Thoracic aorta (tissue), 2 donors: ENCODE measurements around the gene SOX13. TPM values are rescaled to one million over a fixed set of nuclear protein-coding genes. Genes with fewer than 3 reads are reported as not detected.

Experiments used
- ATAC-seq: fragments of 150-250 bp; one replicate; pipeline ENCODE4 v1.8.0; 2017; ENCODE audit warnings: low read depth; ENCODE audit not compliant: insufficient number of reproducible peaks, low FRiP score
- DNase-seq: peaks from one replicate; pipeline ENCODE4 v3.0.0-alpha.2; 2020; ENCODE audit warnings: low spot score
- H3K27ac ChIP-seq, 2 donors: fragments of 200-600 bp; sonication (generic); 1 replicate in 1 of 2; 2 replicates in 1 of 2; pipeline ENCODE4 v1.5.1; 2016; ENCODE audit warnings: mild to moderate bottlenecking in 2 of 2, moderate library complexity in 2 of 2
- H3K27me3 ChIP-seq: fragments of 200-600 bp; sonication (generic); replicated peaks from 2 replicates; pipeline ENCODE4 v1.6.0; 2016; ENCODE audit warnings: mild to moderate bottlenecking; ENCODE audit not compliant: insufficient read depth
- H3K36me3 ChIP-seq: fragments of 200-600 bp; sonication (generic); one replicate; pipeline ENCODE4 v1.5.1; 2016
- H3K4me1 ChIP-seq, 2 donors: fragments of 200-600 bp; sonication (generic); 1 replicate in 1 of 2; 2 replicates in 1 of 2; pipeline versions ENCODE4 v1.5.1 to v1.6.0; 2016; ENCODE audit warnings: low read depth in 2 of 2, mild to moderate bottlenecking in 1 of 2; ENCODE audit not compliant: control insufficient read depth in 1 of 2
- H3K4me3 ChIP-seq: fragments of 200-600 bp; sonication (generic); 2 replicates; pipeline ENCODE4 v1.5.1; 2016; ENCODE audit warnings: mild to moderate bottlenecking
- H3K9me3 ChIP-seq: fragments of 200-600 bp; sonication (generic); 2 replicates; pipeline ENCODE4 v1.5.1; 2016
- total RNA-seq, 2 donors: library from RNA; depleted of rRNA; stranded (reverse); fragments of >200 nt; gene quantifications; one replicate each; pipeline versions ENCODE4 v1.1.0 to v1.2.3, GENCODE V29; 2016
- TF ChIP-seq, protein P1 (sequence below): fragments of 200-600 bp; sonication (generic); IDR thresholded peaks from one replicate; pipeline ENCODE4 v1.5.1; 2019; ENCODE audit warnings: antibody characterized with exemption

Gene SOX13
- total RNA-seq, 2 donors from 2014 or later: 27.2 to 33.2 TPM

DNA sequence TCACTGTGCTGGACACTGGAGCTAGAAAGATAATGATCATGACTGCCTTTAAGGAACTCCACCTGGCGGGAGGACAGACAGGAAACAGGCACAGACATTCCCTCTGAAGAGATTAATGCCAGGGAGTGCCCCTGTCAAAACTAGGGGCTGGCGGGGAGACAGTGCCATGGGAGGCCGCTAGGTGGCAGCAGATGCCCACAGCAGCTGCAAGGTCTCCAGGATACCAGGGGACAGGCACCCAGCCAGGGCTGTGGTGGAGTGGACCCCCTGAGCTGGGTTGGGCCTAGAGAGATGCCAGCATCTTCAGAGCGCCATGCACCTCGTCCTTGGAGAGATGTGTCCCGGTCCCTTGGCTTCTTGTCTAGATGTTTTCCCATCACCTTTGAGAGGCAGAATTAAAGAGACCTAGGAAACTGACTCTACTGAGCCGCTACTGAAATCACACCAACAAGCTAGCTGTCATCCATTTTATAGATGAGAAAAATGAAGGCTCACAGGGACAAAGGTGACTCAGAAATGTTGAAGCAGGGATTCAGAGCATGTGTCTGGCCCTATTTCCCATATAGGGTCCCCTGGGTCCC, 89.7 kb downstream of the SOX13 start:
- Histone ChIP-seq H3K27me3 (no peaks in the 10 kb centered on the region), H3K9me3 (no peaks in the 10 kb centered on the region), H3K4me3 (no peak overlapping the region), H3K36me3 (no peaks in the 10 kb centered on the region), H3K27ac (no peak overlapping the region), H3K4me1 (no peaks in the 10 kb centered on the region)
- TF ChIP-seq, protein P1, sequence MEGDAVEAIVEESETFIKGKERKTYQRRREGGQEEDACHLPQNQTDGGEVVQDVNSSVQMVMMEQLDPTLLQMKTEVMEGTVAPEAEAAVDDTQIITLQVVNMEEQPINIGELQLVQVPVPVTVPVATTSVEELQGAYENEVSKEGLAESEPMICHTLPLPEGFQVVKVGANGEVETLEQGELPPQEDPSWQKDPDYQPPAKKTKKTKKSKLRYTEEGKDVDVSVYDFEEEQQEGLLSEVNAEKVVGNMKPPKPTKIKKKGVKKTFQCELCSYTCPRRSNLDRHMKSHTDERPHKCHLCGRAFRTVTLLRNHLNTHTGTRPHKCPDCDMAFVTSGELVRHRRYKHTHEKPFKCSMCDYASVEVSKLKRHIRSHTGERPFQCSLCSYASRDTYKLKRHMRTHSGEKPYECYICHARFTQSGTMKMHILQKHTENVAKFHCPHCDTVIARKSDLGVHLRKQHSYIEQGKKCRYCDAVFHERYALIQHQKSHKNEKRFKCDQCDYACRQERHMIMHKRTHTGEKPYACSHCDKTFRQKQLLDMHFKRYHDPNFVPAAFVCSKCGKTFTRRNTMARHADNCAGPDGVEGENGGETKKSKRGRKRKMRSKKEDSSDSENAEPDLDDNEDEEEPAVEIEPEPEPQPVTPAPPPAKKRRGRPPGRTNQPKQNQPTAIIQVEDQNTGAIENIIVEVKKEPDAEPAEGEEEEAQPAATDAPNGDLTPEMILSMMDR: peak; percentile 99
- ATAC-seq: no peak
- peak; percentile 26 for DNase-seq

- no peak for DNase-seq
Measured at GRCh38 chr1:204166219-204166618, 93.3 kb downstream of the SOX13 start, which contains the start of gene REN. TSS of gene REN (minus strand) at chr1:204166337. CDS start at chr1:204166293, 44 bp downstream.

GRCh38 chr1:204167730-204168129, 94.8 kb downstream of the SOX13 start:
- ATAC-seq (no peak), DNase-seq (no peak)
- H3K4me3 ChIP-seq: no peak overlapping the region
- H3K4me1 ChIP-seq: no peaks in the 10 kb centered on the region
- peaks cover 12% of the 10 kb centered on the region for H3K9me3 ChIP-seq
- H3K36me3 ChIP-seq: no peaks in the 10 kb centered on the region
- TF ChIP-seq, protein P1: no peak
- H3K27me3 ChIP-seq: no peaks in the 10 kb centered on the region
- H3K27ac ChIP-seq: no peak overlapping the region

More at GRCh38 chr1:204166219-204166618, 93.3 kb downstream of the SOX13 start, which contains the start of gene REN:
- ATAC-seq: no peak
- Histone ChIP-seq H3K4me1 (no peaks in the 10 kb centered on the region), H3K27ac (no peak within 1 kb of the TSS), H3K9me3 (peaks cover 12% of the 10 kb centered on the region), H3K4me3 (no peak within 1 kb of the TSS), H3K27me3 (no peaks in the 10 kb centered on the region), H3K36me3 (no peaks in the 10 kb centered on the region)
- TF ChIP-seq, protein P1: no peak

DNA sequence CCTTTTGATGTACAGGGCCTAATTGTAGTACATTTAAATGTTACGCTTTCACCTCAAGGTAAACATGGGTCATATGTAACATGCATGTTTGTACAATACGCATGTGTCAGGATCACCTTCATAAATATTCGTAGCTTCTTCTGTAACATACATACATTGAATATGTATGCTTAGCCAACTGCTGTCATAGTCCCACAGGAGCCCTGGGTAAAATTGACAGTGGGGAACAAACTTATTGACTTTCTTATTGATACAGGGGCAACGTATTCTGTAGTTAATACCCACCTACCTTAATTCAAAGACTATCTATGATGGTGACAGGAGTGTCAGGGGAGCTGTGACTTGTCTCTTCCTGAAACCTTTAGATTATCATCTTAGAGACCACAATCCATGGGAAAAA, 96.9 kb downstream of the SOX13 start:
- ATAC-seq (no peak), DNase-seq (no peak)
- TF ChIP-seq, protein P1: no peak
- H3K9me3 ChIP-seq: peaks cover 12% of the 10 kb centered on the region
- no peak overlapping the region for H3K27ac ChIP-seq
- no peaks in the 10 kb centered on the region for H3K27me3 ChIP-seq
- no peaks in the 10 kb centered on the region for H3K36me3 ChIP-seq
- H3K4me3 ChIP-seq: no peak overlapping the region
- H3K4me1 ChIP-seq: no peaks in the 10 kb centered on the region

GRCh38 chr1:204170494-204171155, 97.7 kb downstream of the SOX13 start:
- H3K9me3 ChIP-seq: peaks cover 12% of the 10 kb centered on the region
- no peak for ATAC-seq
- TF ChIP-seq, protein P1: no peak
- no peak overlapping the region for H3K27ac ChIP-seq
- no peak for DNase-seq
- no peaks in the 10 kb centered on the region for H3K36me3 ChIP-seq
- H3K4me3 ChIP-seq: no peak overlapping the region
- no peaks in the 10 kb centered on the region for H3K27me3 ChIP-seq
- H3K4me1 ChIP-seq: no peaks in the 10 kb centered on the region
